CD14-positive monocyte (primary cell): ENCODE data around the gene WNT7A. TPM values are rescaled to one million over a fixed set of nuclear protein-coding genes. Genes with fewer than 3 reads are reported as not detected.

Experiments used
- DNase-seq, 3 donors: peaks; one replicate each; pipeline ENCODE4 v3.0.0-alpha.2; 2011 to 2022
- H2AFZ ChIP-seq: 2 replicates; pipeline ENCODE4 v1.6.0; 2012; ENCODE audit warnings: mild to moderate bottlenecking, low read depth, low read length, inconsistent platforms; ENCODE audit not compliant: insufficient read depth, poor library complexity, severe bottlenecking
- H3K27ac ChIP-seq, 2 donors: 1 replicate in 1 of 2; 2 replicates in 1 of 2; pipeline ENCODE4 v1.5.1; 2012 to 2013; ENCODE audit warnings: low read length in 2 of 2, control low read depth in 1 of 2, inconsistent platforms in 1 of 2, low read depth in 1 of 2, mild to moderate bottlenecking in 1 of 2
- H3K27me3 ChIP-seq, 2 donors: one replicate each; pipeline versions ENCODE4 v1.6.0 to v1.6.1; 2011 to 2013; ENCODE audit warnings: low read length in 2 of 2; ENCODE audit not compliant: control insufficient read depth in 2 of 2, insufficient read depth in 2 of 2
- H3K36me3 ChIP-seq, 2 donors: replicated peaks in 1 of 2; 1 replicate in 1 of 2; 2 replicates in 1 of 2; pipeline versions ENCODE4 v1.5.1 to v1.6.1; 2012 to 2013; ENCODE audit warnings: low read length in 2 of 2, control low read depth in 1 of 2, inconsistent platforms in 1 of 2, mild to moderate bottlenecking in 1 of 2; ENCODE audit not compliant: insufficient read depth in 2 of 2, control insufficient read depth in 1 of 2
- H3K4me1 ChIP-seq, 2 donors: 1 replicate in 1 of 2; 2 replicates in 1 of 2; pipeline versions ENCODE4 v1.5.1 to v1.6.1; 2012 to 2013; ENCODE audit warnings: low read length in 2 of 2, control low read depth in 1 of 2, inconsistent platforms in 1 of 2, mild to moderate bottlenecking in 1 of 2, moderate library complexity in 1 of 2; ENCODE audit not compliant: insufficient read depth in 2 of 2, control insufficient read depth in 1 of 2
- H3K4me2 ChIP-seq: replicated peaks from 2 replicates; pipeline ENCODE3; 2012; ENCODE audit warnings: low read length, moderate library complexity, mild to moderate bottlenecking; ENCODE audit not compliant: poor library complexity, severe bottlenecking; ENCODE audit errors: extremely low read depth
- H3K4me3 ChIP-seq, 3 experiments: fragments of 200-600 bp in 1 of 3; sonication (generic) in 1 of 3; replicated peaks in 1 of 3; 1 replicate in 2 of 3; 2 replicates in 1 of 3; pipeline ENCODE4 v1.5.1; 2011 to 2013; ENCODE audit warnings: low read length in 3 of 3, mild to moderate bottlenecking in 3 of 3, control low read depth in 2 of 3, low read depth in 2 of 3, inconsistent platforms in 1 of 3, moderate library complexity in 1 of 3
- H3K79me2 ChIP-seq: 2 replicates; pipeline ENCODE4 v1.6.0; 2012; ENCODE audit warnings: mild to moderate bottlenecking, control low read depth, inconsistent platforms, low read length, moderate library complexity; ENCODE audit not compliant: insufficient read depth
- H3K9ac ChIP-seq: 2 replicates; pipeline ENCODE4 v1.6.0; 2017; ENCODE audit warnings: low read length, mild to moderate bottlenecking; ENCODE audit not compliant: insufficient read depth, poor library complexity, severe bottlenecking
- H3K9me3 ChIP-seq, 2 donors: replicated peaks in 1 of 2; 1 replicate in 1 of 2; 2 replicates in 1 of 2; pipeline versions ENCODE4 v1.5.1 to v1.6.1; 2012 to 2013; ENCODE audit warnings: low read length in 2 of 2, control low read depth in 1 of 2; ENCODE audit not compliant: control insufficient read depth in 1 of 2, insufficient read depth in 1 of 2
- H4K20me1 ChIP-seq: 2 replicates; pipeline ENCODE4 v1.6.0; 2012; ENCODE audit warnings: mild to moderate bottlenecking, low read length, control low read depth, moderate library complexity; ENCODE audit not compliant: insufficient read depth
- H3K27ac Mint-ChIP-seq, 7 donors: one replicate each; pipeline ENCODE4 v1.8.0; 2020; ENCODE audit warnings: mild to moderate bottlenecking in 7 of 7, mixed read lengths in 7 of 7, moderate library complexity in 6 of 7, inconsistent platforms in 2 of 7
- H3K27me3 Mint-ChIP-seq, 3 donors: one replicate each; pipeline ENCODE4 v1.8.0; 2021 to 2022; ENCODE audit warnings: low read depth in 3 of 3, mild to moderate bottlenecking in 3 of 3, mixed read lengths in 3 of 3, moderate library complexity in 3 of 3, inconsistent platforms in 1 of 3
- H3K36me3 Mint-ChIP-seq, 2 donors: one replicate each; pipeline ENCODE4 v1.8.0; 2020; ENCODE audit warnings: mixed read lengths in 2 of 2, inconsistent platforms in 1 of 2, mild to moderate bottlenecking in 1 of 2
- H3K4me1 Mint-ChIP-seq: one replicate; pipeline ENCODE4 v1.8.0; 2020; ENCODE audit warnings: mild to moderate bottlenecking, mixed read lengths
- H3K4me3 Mint-ChIP-seq, 2 donors: one replicate each; pipeline ENCODE4 v1.8.0; 2020; ENCODE audit warnings: mild to moderate bottlenecking in 2 of 2, mixed read lengths in 2 of 2, moderate library complexity in 1 of 2
- H3K9me3 Mint-ChIP-seq, 7 donors: one replicate each; pipeline ENCODE4 v1.8.0; 2020 to 2022; ENCODE audit warnings: mixed read lengths in 7 of 7, mild to moderate bottlenecking in 6 of 7, moderate library complexity in 6 of 7, inconsistent platforms in 2 of 7
- WGBS: methylation state at CpG from one replicate; pipeline ENCODE4 v1.1.5; 2013; ENCODE audit warnings: missing lambda C conversion rate; ENCODE audit not compliant: insufficient coverage; 5-methylcytosine and 5-hydroxymethylcytosine counted together
- intact Hi-C, 2 donors: fragments of 100-400 bp; cut with micrococcal nuclease; formaldehyde crosslinking; loops; one replicate each; pipeline versions ENCODE4 v1.15.0 to v1.15.1; 2023
- polyA plus RNA-seq, 3 donors: library from polyadenylated mRNA; depleted of rRNA in 1 of 3; unstranded in 2 of 3; stranded (reverse) in 1 of 3; fragments of 300-500 nt in 2 of 3; fragments of >200 nt in 1 of 3; fragmentation: Illumina TruSeq in 2 of 3; gene quantifications; 1 replicate in 2 of 3; 2 replicates in 1 of 3; pipeline ENCODE4 v1.2.3, GENCODE V29; 2012 to 2021
- TF ChIP-seq, protein P1 (sequence below): fragments of 200-600 bp; IDR thresholded peaks from one replicate; pipeline ENCODE4 v1.8.0; 2022; ENCODE audit warnings: antibody characterized with exemption, mild to moderate bottlenecking

Gene WNT7A
- polyA plus RNA-seq, 3 donors: not detected

GRCh38 chr3:13891492-13892073 lies 11.7 kb upstream of the WNT7A start:
- Mint-ChIP-seq H3K27me3 (peaks cover 15 to 36% (median 33%) of the 10 kb centered on the region in 3 donors), H3K27ac (no peak overlapping the region), H3K4me3 (no peak overlapping the region), H3K4me1 (peaks cover 19% of the 10 kb centered on the region), H3K36me3 (no peaks in the 10 kb centered on the region), H3K9me3 (peaks cover 2 to 21% (median 11%) of the 10 kb centered on the region in 7 donors)
- intact Hi-C loops: loop anchor here (10.0 kb wide), 2 partner anchors 233 to 583 kb away; partner anchors contain the start of genes CHCHD4 (in 1 of the 2) and TMEM43 (in 1 of the 2)
- no peaks in the 10 kb centered on the region for H3K36me3 ChIP-seq
- H3K9me3 ChIP-seq: peaks cover 0 to 2% of the 10 kb centered on the region in 2 donors
- peak in 1 of 3 donors; percentile 19 for DNase-seq
- H3K4me1 ChIP-seq: peaks cover 15 to 17% of the 10 kb centered on the region in 2 donors
- H3K4me3 ChIP-seq: no peak overlapping the region
- H3K9ac ChIP-seq: no peak overlapping the region
- no peaks in the 10 kb centered on the region for H3K79me2 ChIP-seq
- 100% methylated on average over 1 of the region's 5 CpGs for WGBS
- peaks cover 0 to 17% of the 10 kb centered on the region in 2 donors for H3K27me3 ChIP-seq
- H4K20me1 ChIP-seq: no peaks in the 10 kb centered on the region
- TF ChIP-seq, protein P1, sequence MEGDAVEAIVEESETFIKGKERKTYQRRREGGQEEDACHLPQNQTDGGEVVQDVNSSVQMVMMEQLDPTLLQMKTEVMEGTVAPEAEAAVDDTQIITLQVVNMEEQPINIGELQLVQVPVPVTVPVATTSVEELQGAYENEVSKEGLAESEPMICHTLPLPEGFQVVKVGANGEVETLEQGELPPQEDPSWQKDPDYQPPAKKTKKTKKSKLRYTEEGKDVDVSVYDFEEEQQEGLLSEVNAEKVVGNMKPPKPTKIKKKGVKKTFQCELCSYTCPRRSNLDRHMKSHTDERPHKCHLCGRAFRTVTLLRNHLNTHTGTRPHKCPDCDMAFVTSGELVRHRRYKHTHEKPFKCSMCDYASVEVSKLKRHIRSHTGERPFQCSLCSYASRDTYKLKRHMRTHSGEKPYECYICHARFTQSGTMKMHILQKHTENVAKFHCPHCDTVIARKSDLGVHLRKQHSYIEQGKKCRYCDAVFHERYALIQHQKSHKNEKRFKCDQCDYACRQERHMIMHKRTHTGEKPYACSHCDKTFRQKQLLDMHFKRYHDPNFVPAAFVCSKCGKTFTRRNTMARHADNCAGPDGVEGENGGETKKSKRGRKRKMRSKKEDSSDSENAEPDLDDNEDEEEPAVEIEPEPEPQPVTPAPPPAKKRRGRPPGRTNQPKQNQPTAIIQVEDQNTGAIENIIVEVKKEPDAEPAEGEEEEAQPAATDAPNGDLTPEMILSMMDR: no peak
- H3K4me2 ChIP-seq: no peak overlapping the region
- no peak overlapping the region for H3K27ac ChIP-seq
- H2AFZ ChIP-seq: peak overlapping the region; percentile 40

DNA sequence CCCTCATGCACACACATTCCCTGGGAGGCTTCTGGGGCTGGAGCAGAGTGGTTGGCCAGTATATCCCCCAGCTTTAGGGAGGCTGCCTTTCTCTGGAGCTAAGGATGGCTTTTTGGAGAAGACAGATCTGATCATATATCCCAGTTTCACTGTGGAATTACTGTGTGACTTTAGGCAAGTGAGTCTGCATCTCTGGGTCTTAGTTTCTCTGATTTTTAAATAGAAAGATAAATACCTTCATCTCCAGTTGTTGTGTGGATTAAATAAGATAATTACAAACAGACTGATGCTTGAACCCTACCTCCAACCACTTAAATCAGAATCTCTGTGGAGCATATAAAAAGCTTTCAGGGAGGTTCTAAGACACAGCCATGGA lies 11.1 kb upstream of the WNT7A start:
- no peak overlapping the region for H3K4me3 ChIP-seq

More for the DNA sequence above, 11.1 kb upstream of the WNT7A start:
- Histone ChIP-seq H3K9ac (no peak overlapping the region), H3K4me2 (no peak overlapping the region), H3K36me3 (no peaks in the 10 kb centered on the region), H3K79me2 (no peaks in the 10 kb centered on the region), H2AFZ (no peak overlapping the region), H3K9me3 (peaks cover 0 to 2% of the 10 kb centered on the region in 2 donors), H3K27ac (no peak overlapping the region), H3K27me3 (peaks cover 0 to 11% of the 10 kb centered on the region in 2 donors), H3K4me1 (peaks cover 9 to 11% of the 10 kb centered on the region in 2 donors), H4K20me1 (no peaks in the 10 kb centered on the region)
- no peak overlapping the region for H3K4me3 Mint-ChIP-seq
- no peak overlapping the region for H3K27ac Mint-ChIP-seq
- intact Hi-C loops: loop anchor here (10.0 kb wide), 2 partner anchors 234 to 584 kb away; partner anchors contain the start of genes CHCHD4 (in 1 of the 2) and TMEM43 (in 1 of the 2)
- no peak for DNase-seq
- H3K4me1 Mint-ChIP-seq: peaks cover 13% of the 10 kb centered on the region
- H3K36me3 Mint-ChIP-seq: no peaks in the 10 kb centered on the region
- TF ChIP-seq, protein P1: no peak
- H3K9me3 Mint-ChIP-seq: peaks cover 2 to 21% (median 11%) of the 10 kb centered on the region in 7 donors
- H3K27me3 Mint-ChIP-seq: peaks cover 15 to 31% (median 29%) of the 10 kb centered on the region in 3 donors
